HK-2 (cell line): ENCODE results near the gene DDX25.

Source experiments
- DNase-seq: peaks from one replicate; pipeline ENCODE4 v3.0.0-alpha.2; 2018; ENCODE audit not compliant: unreplicated experiment

The DDX25 gene

GRCh38 chr11:125977333-125977732 is 73.0 kb downstream of the DDX25 start:
- no peak for DNase-seq

- no peak for DNase-seq
Observed at GRCh38 chr11:125978181-125978716, 73.9 kb downstream of the DDX25 start.
